Liver (tissue), 9 donors: Measurements from ENCODE around the gene ACACB. TPM values are rescaled to one million over a fixed set of nuclear protein-coding genes. Genes with fewer than 3 reads are reported as not detected.

Experiments
- DNase-seq: peaks from one replicate; pipeline ENCODE4 v3.0.0-alpha.2; 2017; ENCODE audit warnings: low spot score
- H3K27ac ChIP-seq, 2 donors: one replicate each; pipeline ENCODE4 v1.7.0; 2013; ENCODE audit warnings: inconsistent platforms in 2 of 2, low read length in 2 of 2, control low read depth in 1 of 2, low read depth in 1 of 2, mild to moderate bottlenecking in 1 of 2
- H3K27me3 ChIP-seq, 4 donors: one replicate each; pipeline versions ENCODE4 v1.6.1 to v1.7.0; 2013; ENCODE audit warnings: low read length in 3 of 4, inconsistent platforms in 1 of 4, mild to moderate bottlenecking in 1 of 4, moderate library complexity in 1 of 4; ENCODE audit not compliant: control insufficient read depth in 4 of 4, insufficient read depth in 4 of 4
- H3K36me3 ChIP-seq, 4 donors: one replicate each; pipeline versions ENCODE4 v1.6.1 to v1.7.0; 2013; ENCODE audit warnings: low read length in 3 of 4, mild to moderate bottlenecking in 3 of 4, low read depth in 1 of 4, moderate library complexity in 1 of 4; ENCODE audit not compliant: control insufficient read depth in 4 of 4, insufficient read depth in 3 of 4
- H3K4me1 ChIP-seq, 4 donors: one replicate each; pipeline versions ENCODE4 v1.6.1 to v1.7.0; 2013; ENCODE audit warnings: low read length in 3 of 4, mild to moderate bottlenecking in 3 of 4, moderate library complexity in 1 of 4; ENCODE audit not compliant: control insufficient read depth in 4 of 4, insufficient read depth in 4 of 4
- H3K4me3 ChIP-seq, 3 donors: one replicate each; pipeline versions ENCODE4 v1.6.1 to v1.7.0; 2013; ENCODE audit warnings: low read length in 3 of 3, control low read depth in 1 of 3, low read depth in 1 of 3, mild to moderate bottlenecking in 1 of 3
- H3K9ac ChIP-seq, 2 donors: one replicate each; pipeline ENCODE4 v1.7.0; 2013; ENCODE audit warnings: low read length in 2 of 2, mild to moderate bottlenecking in 2 of 2, moderate library complexity in 2 of 2, control low read depth in 1 of 2, low read depth in 1 of 2
- H3K9me3 ChIP-seq, 4 donors: one replicate each; pipeline versions ENCODE4 v1.6.1 to v1.7.0; 2013; ENCODE audit warnings: low read length in 3 of 4; ENCODE audit not compliant: control insufficient read depth in 4 of 4
- ATF3 ChIP-seq: IDR thresholded peaks from 2 replicates; pipeline ENCODE4 v1.6.1; 2016; ENCODE audit warnings: antibody characterized with exemption
- CTCF ChIP-seq: fragments of 150-350 bp; IDR thresholded peaks from 2 replicates; pipeline ENCODE4 v1.5.1; 2017; ENCODE audit warnings: improper control_type of control experiment, low read depth, low read length; ENCODE audit not compliant: missing input control
- EGR1 ChIP-seq, 2 donors: IDR thresholded peaks; 2 replicates each; pipeline ENCODE4 v1.6.1; 2016 to 2018; ENCODE audit warnings: antibody characterized with exemption in 2 of 2, low read depth in 2 of 2
- FOXA1 ChIP-seq: IDR thresholded peaks from 2 replicates; pipeline ENCODE4 v1.6.1; 2016; ENCODE audit warnings: antibody characterized with exemption
- FOXA2 ChIP-seq: IDR thresholded peaks from 2 replicates; pipeline ENCODE4 v1.6.1; 2016; ENCODE audit warnings: antibody characterized with exemption
- GABPA ChIP-seq, 2 donors: IDR thresholded peaks in 1 of 2; conservative IDR thresholded peaks in 1 of 2; 2 replicates each; pipeline ENCODE4 v1.6.1; 2016; ENCODE audit warnings: antibody characterized with exemption in 2 of 2, mild to moderate bottlenecking in 1 of 2, moderate library complexity in 1 of 2
- HNF4A ChIP-seq, 2 donors: conservative IDR thresholded peaks; 2 replicates each; pipeline ENCODE4 v1.6.1; 2016; ENCODE audit warnings: antibody characterized with exemption in 2 of 2, mild to moderate bottlenecking in 2 of 2
- HNF4G ChIP-seq: IDR thresholded peaks from 2 replicates; pipeline ENCODE4 v1.6.1; 2016; ENCODE audit warnings: antibody characterized with exemption
- JUND ChIP-seq, 2 donors: IDR thresholded peaks; 2 replicates each; pipeline ENCODE4 v1.6.1; 2016; ENCODE audit warnings: antibody characterized with exemption in 2 of 2
- MAX ChIP-seq: IDR thresholded peaks from 2 replicates; pipeline ENCODE4 v1.6.1; 2016; ENCODE audit warnings: antibody characterized with exemption
- NR2F2 ChIP-seq: IDR thresholded peaks from 2 replicates; pipeline ENCODE4 v1.6.1; 2016; ENCODE audit warnings: antibody characterized with exemption
- RAD21 ChIP-seq, 2 donors: IDR thresholded peaks; 2 replicates each; pipeline ENCODE4 v1.6.1; 2016; ENCODE audit warnings: antibody characterized with exemption in 2 of 2, mild to moderate bottlenecking in 2 of 2
- REST ChIP-seq: IDR thresholded peaks from 2 replicates; pipeline ENCODE4 v1.6.1; 2016; ENCODE audit warnings: antibody characterized with exemption, mild to moderate bottlenecking
- RXRA ChIP-seq, 2 donors: IDR thresholded peaks; 2 replicates each; pipeline ENCODE4 v1.6.1; 2017 to 2018; ENCODE audit warnings: antibody characterized with exemption in 2 of 2, mild to moderate bottlenecking in 1 of 2
- SP1 ChIP-seq: IDR thresholded peaks from 2 replicates; pipeline ENCODE4 v1.6.1; 2018; ENCODE audit warnings: antibody characterized with exemption, mild to moderate bottlenecking
- TAF1 ChIP-seq: conservative IDR thresholded peaks from 2 replicates; pipeline ENCODE4 v1.6.1; 2016; ENCODE audit warnings: antibody characterized with exemption, mild to moderate bottlenecking
- YY1 ChIP-seq: IDR thresholded peaks from 2 replicates; pipeline ENCODE4 v1.6.1; 2016; ENCODE audit warnings: antibody characterized with exemption, mild to moderate bottlenecking
- ZBTB33 ChIP-seq: IDR thresholded peaks from 2 replicates; pipeline ENCODE4 v1.6.1; 2016; ENCODE audit warnings: antibody characterized with exemption
- WGBS: extraction: QIAGEN DNeasy Blood & Tissue Kit; methylation state at CpG from one replicate; pipeline ENCODE4 v1.1.7; 2013; 5-methylcytosine and 5-hydroxymethylcytosine counted together
- polyA plus RNA-seq, 2 donors: library from polyadenylated mRNA; stranded (reverse) in 1 of 2; unstranded in 1 of 2; fragments of 200-250 nt in 1 of 2; fragments of >200 nt in 1 of 2; fragmentation: Nextera tagmentation in 1 of 2; extraction: Ambion mirVana in 1 of 2; gene quantifications; one replicate each; pipeline versions ENCODE4 v1.2.1 to v1.2.3, GENCODE V29; 2013 to 2015
- total RNA-seq, 2 donors: library from RNA; depleted of rRNA; stranded (reverse); fragments of >200 nt; gene quantifications; one replicate each; pipeline ENCODE4 v1.2.3, GENCODE V29; 2014
- donor health status: healthy.
- donor health status: healthy.
- donor health status: healthy.
- donor health status: healthy.
- donor health status: healthy.

ACACB gene
- total and polyA plus RNA-seq, 4 donors = 12.9 to 288 (median 52.1) TPM

GRCh38 chr12:109299849-109300248 lies 183.5 kb downstream of the ACACB start:
- H3K9ac ChIP-seq = no peak overlapping the region
- no peaks in the 10 kb centered on the region for H3K36me3 ChIP-seq
- no peak for DNase-seq
- H3K27me3 ChIP-seq = no peaks in the 10 kb centered on the region
- H3K9me3 ChIP-seq = no peaks in the 10 kb centered on the region
- WGBS = 95% methylated on average over 7 of the region's 7 CpGs
- TF ChIP-seq FOXA1 (no peak), GABPA (IDR thresholded peaks at IDR 0.05 in 1 of 2, conservative IDR thresholded peaks at IDR 0.05 in 1 of 2) (no peak), MAX (no peak), EGR1 (IDR thresholded peaks at IDR 0.05; ENCODE audit: low read depth in 2 of 2) (no peak)
- H3K4me3 ChIP-seq = no peak overlapping the region
- H3K4me1 ChIP-seq = peaks cover 0 to 14% (median 8%) of the 10 kb centered on the region in 4 donors
- H3K27ac ChIP-seq = no peak overlapping the region

- H3K27ac ChIP-seq = no peak overlapping the region
- H3K9me3 ChIP-seq = no peaks in the 10 kb centered on the region
- H3K4me3 ChIP-seq = no peak overlapping the region
- H3K27me3 ChIP-seq = no peaks in the 10 kb centered on the region
- TF ChIP-seq FOXA2 (no peak), SP1 (no peak), ATF3 (no peak), CTCF (no peak), REST (no peak), MAX (no peak), NR2F2 (no peak), RAD21 (IDR thresholded peaks at IDR 0.05) (no peak), GABPA (IDR thresholded peaks at IDR 0.05 in 1 of 2, conservative IDR thresholded peaks at IDR 0.05 in 1 of 2) (no peak), HNF4A (conservative IDR thresholded peaks at IDR 0.05) (no peak), ZBTB33 (no peak), RXRA (IDR thresholded peaks at IDR 0.05) (no peak), JUND (IDR thresholded peaks at IDR 0.05) (no peak), HNF4G (no peak), FOXA1 (no peak), EGR1 (IDR thresholded peaks at IDR 0.05; ENCODE audit: low read depth in 2 of 2) (no peak), YY1 (no peak), TAF1 (no peak)
- H3K36me3 ChIP-seq = no peaks in the 10 kb centered on the region
- H3K4me1 ChIP-seq = peaks cover 0 to 14% (median 8%) of the 10 kb centered on the region in 4 donors
- H3K9ac ChIP-seq = no peak overlapping the region
- WGBS = 81% methylated on average over 3 of the region's 3 CpGs
- DNase-seq = no peak
Measured at GRCh38 chr12:109301643-109302168, 185.3 kb downstream of the ACACB start.
